K562 (cell line): Measurements from ENCODE around the gene SMIM34. TPM values are rescaled to one million over a fixed set of nuclear protein-coding genes. Genes with fewer than 3 reads are reported as not detected.
"Not testable (repeated sequence)": the region's sequence is repeated elsewhere in the genome, so short reads cannot be mapped to it uniquely, and the experiment has no call there.

Experiments
- ATAC-seq: fragments of 200-7000 bp; cut with Tn5 transposase; 3 replicates; pipeline ENCODE4 v1.9.1; 2020; ENCODE audit warnings: moderate library complexity
- BruUV-seq: library from RNA; stranded (reverse); fragments of 400-500 nt; replicated peaks from 2 replicates; lab custom pipeline; 2021; lab: Mats Ljungman, UMichigan
- CTCF ChIA-PET: fragments of 300-600 bp; formaldehyde crosslinking; extraction: SDS; loops from one replicate; lab custom pipeline; 2021; ENCODE audit warnings: low intra/inter-chr PET ratio; lab: Yijun Ruan, JAX
- POLR2A ChIA-PET: fragments of 300-600, 350-650 bp; sonication (Branson Sonifier 250); formaldehyde crosslinking; extraction: SDS; loops from one replicate; lab custom pipeline; 2021; ENCODE audit warnings: antibody characterized with exemption, inconsistent platforms; lab: Yijun Ruan, JAX
- DNase-seq, 4 experiments: peaks; one replicate each; pipeline versions ENCODE4 v3.0.0 to v3.0.0-alpha.2; 2011 to 2018; ENCODE audit warnings: low spot score in 3 of 4, mixed read lengths in 3 of 4; ENCODE audit errors: extremely low read depth in 1 of 4
- FAIRE-seq: peaks from 2 replicates; lab custom pipeline; 2011; peaks lifted over from hg19 to GRCh38; lab: Jason Lieb, UNC
- H2AFZ ChIP-seq: 2 replicates; pipeline ENCODE4 v1.6.0; 2011; ENCODE audit warnings: low read depth, low read length, control low read depth, inconsistent platforms
- H3K27ac ChIP-seq: fragments of 200-600 bp; 3 replicates; pipeline ENCODE4 v1.8.0; 2011; ENCODE audit warnings: low read depth, mild to moderate bottlenecking, control low read depth, inconsistent platforms, low read length, moderate library complexity, mixed read lengths; ENCODE audit errors: extremely low read depth
- H3K27me3 ChIP-seq, 2 experiments: fragments of 300-600 bp in 1 of 2; 2 replicates in 1 of 2; 3 replicates in 1 of 2; pipeline versions ENCODE4 v1.6.0 to v1.8.0; 2011; ENCODE audit warnings: inconsistent platforms in 2 of 2, low read length in 2 of 2, mild to moderate bottlenecking in 1 of 2, mixed read lengths in 1 of 2, moderate library complexity in 1 of 2; ENCODE audit not compliant: control insufficient read depth in 2 of 2, insufficient read depth in 2 of 2
- H3K36me3 ChIP-seq: fragments of 300-600 bp; 3 replicates; pipeline ENCODE4 v1.8.0; 2011; ENCODE audit warnings: mild to moderate bottlenecking, low read length, inconsistent platforms; ENCODE audit not compliant: control insufficient read depth, insufficient read depth
- H3K4me1 ChIP-seq, 2 experiments: fragments of 200-600 bp in 1 of 2; replicated peaks in 1 of 2; 2 replicates in 1 of 2; 3 replicates in 1 of 2; pipeline versions ENCODE4 v1.5.1 to v1.8.0; 2011; ENCODE audit warnings: inconsistent platforms in 2 of 2, low read length in 2 of 2, mild to moderate bottlenecking in 1 of 2, mixed read lengths in 1 of 2, moderate library complexity in 1 of 2; ENCODE audit not compliant: control insufficient read depth in 2 of 2, insufficient read depth in 2 of 2
- H3K4me2 ChIP-seq: 2 replicates; pipeline ENCODE4 v1.6.1; 2011; ENCODE audit warnings: low read length, control low read depth, inconsistent platforms, mixed read lengths; ENCODE audit not compliant: insufficient read depth
- H3K4me3 ChIP-seq: fragments of 200-600 bp; sonication (generic), shearing (Covaris generic); 2 replicates; pipeline ENCODE4 v1.5.1; 2016; ENCODE audit warnings: control low read depth, inconsistent platforms
- H3K79me2 ChIP-seq: fragments of 200-600 bp; 3 replicates; pipeline ENCODE4 v1.8.0; 2011; ENCODE audit warnings: low read length, inconsistent platforms; ENCODE audit not compliant: control insufficient read depth, insufficient read depth
- H3K9ac ChIP-seq, 2 experiments: 2 replicates each; pipeline versions ENCODE4 v1.6.0 to v1.6.1; 2011; ENCODE audit warnings: low read depth in 2 of 2, low read length in 2 of 2, control low read depth in 1 of 2, inconsistent platforms in 1 of 2, mild to moderate bottlenecking in 1 of 2, mixed read lengths in 1 of 2; ENCODE audit not compliant: insufficient read depth in 1 of 2
- H3K9me1 ChIP-seq: one replicate; pipeline ENCODE4 v1.6.0; 2011; ENCODE audit warnings: inconsistent platforms, mild to moderate bottlenecking, low read length, moderate library complexity; ENCODE audit not compliant: control insufficient read depth, insufficient read depth
- H3K9me3 ChIP-seq: replicated peaks from 2 replicates; pipeline ENCODE4 v1.5.1; 2011; ENCODE audit warnings: low read depth, low read length, inconsistent platforms; ENCODE audit not compliant: control insufficient read depth, insufficient read depth
- H4K20me1 ChIP-seq: replicated peaks from 2 replicates; pipeline ENCODE4 v1.6.1; 2011; ENCODE audit warnings: low read length, inconsistent platforms, mixed read lengths; ENCODE audit not compliant: control insufficient read depth, insufficient read depth
- WGBS: fragments of 100-300 bp; shearing (Covaris generic); methylation state at CpG from one replicate; pipeline ENCODE4 v1.1.6; 2016; ENCODE audit warnings: low coverage, mixed read lengths; ENCODE audit not compliant: insufficient coverage; ENCODE audit errors: missing lambda C conversion rate; 5-methylcytosine and 5-hydroxymethylcytosine counted together
- in situ Hi-C: fragments of 300-500 bp; cut with MboI; formaldehyde crosslinking; loops from 4 replicates; pipeline ENCODE4 v1.15.0; 2018; ENCODE audit warnings: inconsistent platforms, mixed read lengths
- intact Hi-C: fragments of 100-400 bp; cut with micrococcal nuclease; formaldehyde crosslinking; loops from 2 replicates; pipeline ENCODE4 v1.14.2; 2022
- polyA plus RNA-seq, 8 experiments: library from polyadenylated mRNA; depleted of rRNA in 4 of 8; stranded (reverse) in 5 of 8; unstranded in 3 of 8; fragments of >200 nt; fragmentation: Nextera tagmentation in 2 of 8; fragmentation: Illumina TruSeq in 1 of 8; extraction: Ambion mirVana in 2 of 8; extraction: Trizol in 1 of 8; gene quantifications; 2 replicates each; pipeline versions ENCODE4 v1.2.1 to v1.2.3, GENCODE V29; 2011 to 2014; ENCODE audit warnings: inconsistent platforms in 1 of 8, missing spikeins in 1 of 8
- total RNA-seq, 7 experiments: library from RNA; depleted of rRNA in 6 of 7; stranded (reverse); fragments of >200 nt in 6 of 7; fragmentation: Illumina TruSeq in 2 of 7; extraction: Trizol in 2 of 7; gene quantifications; 2 replicates each; pipeline versions ENCODE4 v1.2.1 to v1.2.3, GENCODE V29; 2011 to 2021; ENCODE audit warnings: low replicate concordance in 1 of 7

SMIM34 gene
- total and polyA plus RNA-seq, 9 of the 15 experiments (the other 6 are each of a cell fraction or from before 2014, with no cell fraction given): not detected

DNA sequence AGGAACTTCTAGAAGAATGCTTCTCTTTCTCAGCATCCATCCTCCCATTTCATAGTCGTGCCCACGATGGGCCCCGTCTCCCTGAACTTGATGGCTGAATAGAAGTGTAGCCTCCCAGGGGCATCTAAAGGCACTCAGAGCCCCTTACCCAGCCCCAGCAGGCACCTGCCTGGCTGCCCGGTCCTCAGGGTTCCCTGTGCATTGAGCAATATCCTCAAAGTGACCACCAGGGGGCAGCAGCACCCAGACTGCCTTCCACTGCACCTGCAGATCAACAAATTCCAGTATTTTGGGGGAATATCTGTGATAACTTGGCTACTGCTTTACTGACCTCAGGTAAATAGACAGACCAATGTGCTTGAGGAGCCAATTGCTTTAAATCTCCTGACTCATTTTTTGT, 19.7 kb upstream of the SMIM34 start:
- H3K9ac ChIP-seq, H3K79me2 ChIP-seq, H4K20me1 ChIP-seq, intact Hi-C loops, H3K27me3 ChIP-seq, H3K27ac ChIP-seq, H3K9me1 ChIP-seq, H3K4me3 ChIP-seq, in situ Hi-C loops, CTCF ChIA-PET, POLR2A ChIA-PET, H3K36me3 ChIP-seq, H3K9me3 ChIP-seq, H3K4me2 ChIP-seq, H2AFZ ChIP-seq, H3K4me1 ChIP-seq, BruUV-seq, DNase-seq: not testable (repeated sequence)
- FAIRE-seq (peak; percentile 88), ATAC-seq (peak; percentile 94)
- no CpG with 5 or more reads among the region's 4 CpGs for WGBS

DNA sequence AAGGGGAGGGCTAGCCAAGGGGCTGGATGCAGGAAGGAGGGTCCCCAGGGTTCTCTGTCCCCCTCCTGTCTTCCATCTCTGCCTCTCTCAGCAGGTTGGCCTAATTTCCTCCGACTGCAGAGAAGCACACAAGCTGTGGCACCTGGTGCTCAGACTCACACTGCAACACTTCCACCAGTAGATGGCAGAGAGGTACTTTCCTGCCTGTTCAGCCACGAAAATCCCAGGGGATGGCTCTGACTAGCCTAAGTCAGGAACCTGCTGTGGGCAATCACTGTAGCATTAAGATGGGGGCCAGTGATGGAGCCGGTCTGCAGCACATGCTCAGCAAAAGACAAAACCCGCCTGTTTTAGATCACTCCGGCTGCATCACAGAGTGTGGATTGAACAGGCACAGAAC, 6.0 kb upstream of the SMIM34 start:
- H3K27ac ChIP-seq, H3K79me2 ChIP-seq, H3K36me3 ChIP-seq, ATAC-seq, H3K4me1 ChIP-seq, H4K20me1 ChIP-seq, H3K9ac ChIP-seq, intact Hi-C loops, DNase-seq, CTCF ChIA-PET, POLR2A ChIA-PET, H3K9me3 ChIP-seq, H2AFZ ChIP-seq, H3K27me3 ChIP-seq, in situ Hi-C loops, H3K9me1 ChIP-seq, H3K4me2 ChIP-seq, H3K4me3 ChIP-seq, BruUV-seq: not testable (repeated sequence)
- peak; percentile 6 for FAIRE-seq
- WGBS: no CpG with 5 or more reads among the region's 5 CpGs

DNA sequence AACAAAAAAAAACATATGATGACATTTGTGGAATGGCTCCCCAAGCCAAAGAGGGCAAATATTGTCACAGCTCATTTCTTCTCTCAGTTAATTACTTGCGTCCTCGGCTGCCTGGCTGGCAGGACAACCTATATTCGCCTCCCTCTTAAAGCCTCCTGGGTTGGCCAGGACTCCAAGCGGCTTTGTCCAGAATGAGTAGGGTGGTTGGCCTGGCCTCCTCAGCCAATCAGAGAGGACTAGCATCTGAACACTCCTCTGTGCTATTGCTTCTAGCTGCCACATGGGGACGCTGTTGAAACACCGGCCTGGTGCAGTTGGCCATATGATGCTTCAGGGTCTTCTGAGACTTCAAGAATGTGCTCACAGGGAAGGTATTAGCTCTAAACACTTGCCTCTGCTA, 4.7 kb upstream of the SMIM34 start:
- CTCF ChIA-PET, H3K27me3 ChIP-seq, intact Hi-C loops, H3K4me3 ChIP-seq, H3K9me1 ChIP-seq, POLR2A ChIA-PET, H3K4me2 ChIP-seq, BruUV-seq, H3K4me1 ChIP-seq, H3K36me3 ChIP-seq, H3K79me2 ChIP-seq, in situ Hi-C loops, H3K27ac ChIP-seq, H3K9ac ChIP-seq, DNase-seq, H4K20me1 ChIP-seq, H2AFZ ChIP-seq, H3K9me3 ChIP-seq: not testable (repeated sequence)
- no CpG with 5 or more reads among the region's 6 CpGs for WGBS
- ATAC-seq (peak; percentile 60; the same call in 2 of the 3 replicates), FAIRE-seq (peak; percentile 26)

DNA sequence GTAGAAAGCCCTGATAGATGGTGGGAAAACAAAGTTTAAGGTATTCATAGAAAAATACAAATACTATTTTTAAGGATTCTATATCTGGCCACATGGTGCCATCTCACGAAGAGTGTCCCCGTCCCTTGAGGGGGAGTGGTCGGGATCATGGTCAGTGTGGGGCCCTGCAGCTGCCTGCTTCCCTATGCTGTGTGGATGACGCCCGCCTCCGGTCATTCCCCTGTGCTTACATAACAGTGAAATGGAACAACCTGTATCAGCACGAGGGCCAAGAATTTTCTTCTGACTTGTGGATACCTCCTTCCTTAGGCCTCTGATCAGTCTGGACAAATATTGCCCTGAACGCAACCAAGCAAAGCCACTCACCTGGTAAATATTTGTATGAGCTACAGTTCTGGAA, 3.6 kb upstream of the SMIM34 start:
- H3K4me2 ChIP-seq, H3K27me3 ChIP-seq, H3K4me1 ChIP-seq, POLR2A ChIA-PET, BruUV-seq, H3K79me2 ChIP-seq, H3K9me3 ChIP-seq, H3K4me3 ChIP-seq, CTCF ChIA-PET, FAIRE-seq, ATAC-seq, H4K20me1 ChIP-seq, H2AFZ ChIP-seq, intact Hi-C loops, H3K9ac ChIP-seq, DNase-seq, in situ Hi-C loops, H3K36me3 ChIP-seq, H3K9me1 ChIP-seq, H3K27ac ChIP-seq: not testable (repeated sequence)
- WGBS: no CpG with 5 or more reads among the region's 8 CpGs
